Right lobe of liver (tissue), 4 donors: ENCODE data around the gene OMA1.

Source experiments
- POLR2A ChIP-seq: fragments of 450-650 bp; IDR thresholded peaks from one replicate; pipeline ENCODE4 v1.6.1; 2017; ENCODE audit warnings: antibody characterized with exemption, mild to moderate bottlenecking
- TF ChIP-seq, protein P1 (sequence below), 4 donors: fragments of 200-600 bp in 3 of 4; fragments of 450-650 bp in 1 of 4; IDR thresholded peaks; one replicate each; pipeline versions ENCODE4 v1.5.1 to v1.8.0; 2016 to 2022; ENCODE audit warnings: antibody characterized with exemption in 4 of 4, mild to moderate bottlenecking in 2 of 4
- donor health status: DM: no; HTN: no; CAD: no.
- donor health status: DM: no; HTN: no; CAD: no.
- donor health status: DM: no; HTN: yes; CAD: no.

DNA sequence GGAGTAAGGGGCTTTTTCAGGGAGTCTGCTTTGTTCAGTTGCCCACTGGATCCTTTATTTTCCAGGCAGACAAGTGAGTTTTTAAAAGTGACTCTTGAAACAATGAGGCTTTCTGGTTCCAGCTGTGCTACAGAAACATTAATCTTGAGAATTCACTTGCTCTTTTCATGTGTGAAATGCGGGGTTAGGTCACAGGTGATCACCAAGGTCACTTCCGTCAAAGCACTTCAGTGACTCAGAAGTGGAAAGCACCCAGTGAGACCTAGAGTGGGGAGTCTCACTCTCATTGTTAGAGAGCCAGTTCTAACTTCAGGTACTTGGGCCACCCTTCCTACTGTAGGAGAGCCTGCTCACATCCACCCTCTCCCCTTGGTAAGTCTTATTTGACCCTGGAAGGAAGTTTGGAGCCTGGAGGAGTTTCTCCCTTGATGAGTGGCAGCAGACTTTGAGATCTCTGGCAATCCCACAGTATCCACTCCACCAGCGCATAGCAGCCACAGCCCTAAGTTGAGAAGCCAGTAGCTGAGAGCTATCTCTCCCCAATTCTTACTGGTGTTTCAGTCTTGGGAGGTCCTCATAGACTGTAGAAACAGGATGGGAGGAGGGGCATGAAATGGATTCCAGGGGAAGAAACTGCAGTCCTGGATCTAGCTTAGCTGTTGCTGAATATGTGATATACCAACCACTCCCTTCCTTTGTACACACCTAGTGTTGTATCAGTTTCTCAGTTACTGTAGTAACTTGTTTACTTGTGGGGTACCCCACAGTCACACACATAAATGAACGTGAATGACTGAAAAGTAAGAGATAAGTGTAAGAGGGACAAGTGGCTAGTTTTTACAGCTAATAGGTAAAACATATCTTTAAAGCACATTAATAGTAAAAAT is 27.4 kb upstream of the OMA1 start:
- TF ChIP-seq, protein P1, sequence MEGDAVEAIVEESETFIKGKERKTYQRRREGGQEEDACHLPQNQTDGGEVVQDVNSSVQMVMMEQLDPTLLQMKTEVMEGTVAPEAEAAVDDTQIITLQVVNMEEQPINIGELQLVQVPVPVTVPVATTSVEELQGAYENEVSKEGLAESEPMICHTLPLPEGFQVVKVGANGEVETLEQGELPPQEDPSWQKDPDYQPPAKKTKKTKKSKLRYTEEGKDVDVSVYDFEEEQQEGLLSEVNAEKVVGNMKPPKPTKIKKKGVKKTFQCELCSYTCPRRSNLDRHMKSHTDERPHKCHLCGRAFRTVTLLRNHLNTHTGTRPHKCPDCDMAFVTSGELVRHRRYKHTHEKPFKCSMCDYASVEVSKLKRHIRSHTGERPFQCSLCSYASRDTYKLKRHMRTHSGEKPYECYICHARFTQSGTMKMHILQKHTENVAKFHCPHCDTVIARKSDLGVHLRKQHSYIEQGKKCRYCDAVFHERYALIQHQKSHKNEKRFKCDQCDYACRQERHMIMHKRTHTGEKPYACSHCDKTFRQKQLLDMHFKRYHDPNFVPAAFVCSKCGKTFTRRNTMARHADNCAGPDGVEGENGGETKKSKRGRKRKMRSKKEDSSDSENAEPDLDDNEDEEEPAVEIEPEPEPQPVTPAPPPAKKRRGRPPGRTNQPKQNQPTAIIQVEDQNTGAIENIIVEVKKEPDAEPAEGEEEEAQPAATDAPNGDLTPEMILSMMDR (IDR thresholded peaks at IDR 0.05), result no peak
- no peak for TF ChIP-seq POLR2A
